ENCODE measurements around the gene GULP1. TPM values are rescaled to one million over a fixed set of nuclear protein-coding genes. Genes with fewer than 3 reads are reported as not detected.

Gene GULP1
- total RNA-seq, 1 donor from 2014 or later, result 39.4 TPM

- H3K9me3 ChIP-seq (ENCODE audit: insufficient read depth, low read depth, low read length), result peaks cover 9% of the 10 kb centered on the region
- no peaks in the 10 kb centered on the region for H3K27me3 Mint-ChIP-seq (ENCODE audit: low read depth, unreplicated experiment)
- no peak overlapping the region for H2AFZ ChIP-seq (ENCODE audit: low read depth, low read length)
- peaks cover 3% of the 10 kb centered on the region for H3K36me3 ChIP-seq (ENCODE audit: insufficient read depth, low read length)
- FAIRE-seq (no peak), DNase-seq (ENCODE audit: low read depth) (no peak)
- no peaks in the 10 kb centered on the region for H3K27me3 ChIP-seq (ENCODE audit: insufficient read depth, low read length)
- no peak overlapping the region for H3K9ac ChIP-seq (ENCODE audit: low read length)
- no peak overlapping the region for H3K27ac Mint-ChIP-seq (ENCODE audit: unreplicated experiment)
- H3K4me3 ChIP-seq (ENCODE audit: insufficient read depth, low read depth, low read length), result no peak overlapping the region
- no peak overlapping the region for H3K27ac ChIP-seq (ENCODE audit: low read depth, low read length)
- H3K4me1 Mint-ChIP-seq (ENCODE audit: low read depth, unreplicated experiment), result peaks cover 21% of the 10 kb centered on the region
- peaks cover 18% of the 10 kb centered on the region for H3K36me3 Mint-ChIP-seq (ENCODE audit: low read depth, unreplicated experiment)
- H3K79me2 ChIP-seq (ENCODE audit: insufficient read depth, low read length), result peaks cover 4% of the 10 kb centered on the region
- H3K9me3 Mint-ChIP-seq (ENCODE audit: unreplicated experiment), result peaks cover 6% of the 10 kb centered on the region
- H3K4me2 ChIP-seq (ENCODE audit: low read length), result no peak overlapping the region
- H4K20me1 ChIP-seq (ENCODE audit: insufficient read depth, low read length), result no peaks in the 10 kb centered on the region
- H3K4me1 ChIP-seq (ENCODE audit: insufficient read depth, low read length), result peaks cover 12% of the 10 kb centered on the region
- no peak overlapping the region for H3K4me3 Mint-ChIP-seq (ENCODE audit: unreplicated experiment)
- TF ChIP-seq CTCF (IDR thresholded peaks at IDR 0.05; ENCODE audit: insufficient read depth, low read depth, low read length) (no peak), EZH2 (IDR thresholded peaks at IDR 0.05; ENCODE audit: insufficient read depth, low read length) (no peak)
Observed at GRCh38 chr2:188383158-188383557, 91.5 kb downstream of the GULP1 start.

DNA sequence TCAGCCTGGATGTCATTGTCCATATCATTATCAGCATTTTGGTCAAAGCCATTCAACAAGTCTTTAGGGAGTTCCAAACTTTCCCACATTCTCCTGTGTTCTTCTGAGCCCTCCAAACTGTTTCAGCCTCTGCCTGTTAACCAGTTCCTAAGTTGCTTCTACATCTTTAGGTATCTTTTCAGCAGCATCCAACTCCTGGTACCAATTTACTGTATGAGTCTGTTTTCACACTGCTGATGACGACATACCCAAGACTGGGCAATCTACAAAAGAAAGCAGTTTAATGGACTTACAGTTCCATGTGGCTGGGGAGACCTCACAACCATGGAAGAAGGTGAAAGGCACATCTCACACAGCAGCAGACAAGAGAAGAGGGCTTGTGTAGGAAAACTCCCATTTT is 94.2 kb downstream of the GULP1 start:
- peaks cover 18% of the 10 kb centered on the region for H3K4me1 Mint-ChIP-seq (ENCODE audit: low read depth, unreplicated experiment)
- Histone ChIP-seq H3K27me3 (ENCODE audit: insufficient read depth, low read length) (no peaks in the 10 kb centered on the region), H3K4me1 (ENCODE audit: insufficient read depth, low read length) (peaks cover 12% of the 10 kb centered on the region), H3K36me3 (ENCODE audit: insufficient read depth, low read length) (peaks cover 3% of the 10 kb centered on the region), H3K4me3 (ENCODE audit: insufficient read depth, low read depth, low read length) (no peak overlapping the region), H3K9ac (ENCODE audit: low read length) (no peak overlapping the region), H3K4me2 (ENCODE audit: low read length) (no peak overlapping the region), H3K27ac (ENCODE audit: low read depth, low read length) (no peak overlapping the region), H2AFZ (ENCODE audit: low read depth, low read length) (no peak overlapping the region), H4K20me1 (ENCODE audit: insufficient read depth, low read length) (no peaks in the 10 kb centered on the region), H3K9me3 (ENCODE audit: insufficient read depth, low read depth, low read length) (peaks cover 9% of the 10 kb centered on the region), H3K79me2 (ENCODE audit: insufficient read depth, low read length) (peaks cover 1% of the 10 kb centered on the region)
- TF ChIP-seq EZH2 (IDR thresholded peaks at IDR 0.05; ENCODE audit: insufficient read depth, low read length) (no peak), CTCF (IDR thresholded peaks at IDR 0.05; ENCODE audit: insufficient read depth, low read depth, low read length) (no peak)
- peaks cover 18% of the 10 kb centered on the region for H3K36me3 Mint-ChIP-seq (ENCODE audit: low read depth, unreplicated experiment)
- no peaks in the 10 kb centered on the region for H3K27me3 Mint-ChIP-seq (ENCODE audit: low read depth, unreplicated experiment)
- no peak overlapping the region for H3K4me3 Mint-ChIP-seq (ENCODE audit: unreplicated experiment)
- FAIRE-seq (no peak), DNase-seq (ENCODE audit: low read depth) (no peak)
- H3K9me3 Mint-ChIP-seq (ENCODE audit: unreplicated experiment), result peaks cover 6% of the 10 kb centered on the region
- H3K27ac Mint-ChIP-seq (ENCODE audit: unreplicated experiment), result no peak overlapping the region

DNA sequence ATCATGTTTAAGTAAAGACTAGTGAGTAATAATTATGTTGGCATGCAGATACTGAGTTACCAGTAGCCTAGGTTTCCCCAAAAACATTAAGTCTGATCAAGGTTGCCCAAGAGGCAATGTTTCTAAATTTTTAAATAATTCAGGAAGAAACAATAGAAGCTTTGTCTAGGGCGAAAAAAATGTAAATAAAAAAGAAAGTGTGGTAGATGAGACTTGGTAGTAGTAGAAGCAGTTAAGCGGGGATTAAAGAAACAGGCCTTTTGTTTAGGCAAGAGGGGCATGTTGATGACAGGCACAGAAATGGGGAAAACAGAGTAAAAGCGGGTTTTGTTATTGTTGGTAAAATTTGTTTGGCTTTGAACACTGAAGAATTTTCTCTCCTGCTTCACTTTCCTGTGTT is 97.2 kb downstream of the GULP1 start:
- Histone ChIP-seq H3K4me1 (ENCODE audit: insufficient read depth, low read length) (no peaks in the 10 kb centered on the region), H3K9ac (ENCODE audit: low read length) (no peak overlapping the region), H2AFZ (ENCODE audit: low read depth, low read length) (no peak overlapping the region), H3K4me3 (ENCODE audit: insufficient read depth, low read depth, low read length) (no peak overlapping the region), H3K36me3 (ENCODE audit: insufficient read depth, low read length) (peaks cover 3% of the 10 kb centered on the region), H4K20me1 (ENCODE audit: insufficient read depth, low read length) (no peaks in the 10 kb centered on the region), H3K79me2 (ENCODE audit: insufficient read depth, low read length) (peaks cover 2% of the 10 kb centered on the region), H3K4me2 (ENCODE audit: low read length) (no peak overlapping the region), H3K27ac (ENCODE audit: low read depth, low read length) (no peak overlapping the region), H3K27me3 (ENCODE audit: insufficient read depth, low read length) (no peaks in the 10 kb centered on the region), H3K9me3 (ENCODE audit: insufficient read depth, low read depth, low read length) (peaks cover 9% of the 10 kb centered on the region)
- Mint-ChIP-seq H3K4me3 (ENCODE audit: unreplicated experiment) (no peak overlapping the region), H3K27ac (ENCODE audit: unreplicated experiment) (no peak overlapping the region), H3K27me3 (ENCODE audit: low read depth, unreplicated experiment) (no peaks in the 10 kb centered on the region), H3K9me3 (ENCODE audit: unreplicated experiment) (peaks cover 6% of the 10 kb centered on the region), H3K4me1 (ENCODE audit: low read depth, unreplicated experiment) (no peaks in the 10 kb centered on the region), H3K36me3 (ENCODE audit: low read depth, unreplicated experiment) (peaks cover 18% of the 10 kb centered on the region)
- DNase-seq (ENCODE audit: low read depth) (no peak), FAIRE-seq (no peak)
- no peak for TF ChIP-seq CTCF (IDR thresholded peaks at IDR 0.05; ENCODE audit: insufficient read depth, low read depth, low read length)
- no peak for TF ChIP-seq EZH2 (IDR thresholded peaks at IDR 0.05; ENCODE audit: insufficient read depth, low read length)

Data from astrocyte (in vitro differentiated cells and primary cell).